Transverse colon (tissue), 3 donors: ENCODE results near the gene CCNB1IP1.

Source experiments
- CTCF ChIP-seq, 5 experiments: fragments of 200-600 bp in 3 of 5; fragments of 450-650 bp in 2 of 5; sonication (generic) in 3 of 5; IDR thresholded peaks; 1 replicate in 2 of 5; 2 replicates in 3 of 5; pipeline ENCODE4 v1.5.1; 2016 to 2017; ENCODE audit warnings: antibody characterized with exemption in 5 of 5, inconsistent platforms in 3 of 5, mild to moderate bottlenecking in 2 of 5, moderate library complexity in 1 of 5
- EP300 ChIP-seq: sonication (generic); formaldehyde crosslinking; IDR thresholded peaks from one replicate; pipeline ENCODE4 v1.6.1; 2017; ENCODE audit warnings: antibody characterized with exemption, low read depth
- POLR2A ChIP-seq: fragments of 450-650 bp; IDR thresholded peaks from one replicate; pipeline ENCODE4 v1.6.1; 2016; ENCODE audit warnings: antibody characterized with exemption, mild to moderate bottlenecking, moderate library complexity

DNA sequence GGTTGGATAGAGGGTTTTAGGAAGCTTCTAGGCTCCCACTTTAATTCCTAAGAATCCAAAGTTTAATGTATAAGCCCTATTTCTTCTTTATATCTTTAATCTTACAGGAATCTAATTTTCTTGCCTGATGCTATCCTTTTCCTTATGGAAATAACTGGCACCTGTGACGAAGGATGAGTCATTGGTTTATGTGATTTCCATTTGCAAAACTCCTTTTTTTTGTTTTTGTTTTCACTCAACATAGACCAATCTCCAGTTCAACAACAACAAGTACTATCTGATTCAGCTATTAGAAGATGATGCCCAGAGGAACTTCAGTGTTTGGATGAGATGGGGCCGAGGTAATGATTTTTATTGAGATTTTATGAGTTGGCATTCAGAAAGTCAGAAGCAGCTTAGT is 17.2 kb upstream of the CCNB1IP1 start:
- TF ChIP-seq EP300 (no peak), CTCF (IDR thresholded peaks at IDR 0.05) (no peak), POLR2A (no peak)
